Sigmoid colon (tissue), 4 donors: ENCODE measurements around the gene S100A2.

Experiments used
- CTCF ChIP-seq, 4 experiments: fragments of 450-650 bp in 3 of 4; fragments of 200-600 bp in 1 of 4; IDR thresholded peaks; one replicate each; pipeline ENCODE4 v1.5.1; 2016 to 2019; ENCODE audit warnings: antibody characterized with exemption in 4 of 4, mild to moderate bottlenecking in 3 of 4, moderate library complexity in 2 of 4
- EP300 ChIP-seq, 4 donors: sonication (generic); formaldehyde crosslinking; IDR thresholded peaks; one replicate each; pipeline ENCODE4 v1.6.1; 2017; ENCODE audit warnings: antibody characterized with exemption in 4 of 4
- POLR2A ChIP-seq, 2 donors: fragments of 450-650 bp; IDR thresholded peaks; one replicate each; pipeline ENCODE4 v1.6.1; 2016; ENCODE audit warnings: antibody characterized with exemption in 2 of 2, mild to moderate bottlenecking in 2 of 2, moderate library complexity in 2 of 2
- POLR2AphosphoS5 ChIP-seq, 4 donors: sonication (generic); formaldehyde crosslinking; IDR thresholded peaks; one replicate each; pipeline ENCODE4 v1.6.1; 2017; ENCODE audit warnings: antibody characterized with exemption in 4 of 4

- TF ChIP-seq EP300 (IDR thresholded peaks at IDR 0.05) (no peak), CTCF (IDR thresholded peaks at IDR 0.05) (no peak), POLR2AphosphoS5 (IDR thresholded peaks at IDR 0.05) (no peak), POLR2A (IDR thresholded peaks at IDR 0.05) (no peak)
These were observed 49.9 kb downstream of the S100A2 start for GRCh38 chr1:153515504-153516394.
